ENCODE data around the gene ZMYND10.

Gene ZMYND10

GRCh38 chr3:50342813-50343633, 2.5 kb downstream of the ZMYND10 start:
- no peak overlapping the region for H3K27ac ChIP-seq
- TF ChIP-seq, protein P1, sequence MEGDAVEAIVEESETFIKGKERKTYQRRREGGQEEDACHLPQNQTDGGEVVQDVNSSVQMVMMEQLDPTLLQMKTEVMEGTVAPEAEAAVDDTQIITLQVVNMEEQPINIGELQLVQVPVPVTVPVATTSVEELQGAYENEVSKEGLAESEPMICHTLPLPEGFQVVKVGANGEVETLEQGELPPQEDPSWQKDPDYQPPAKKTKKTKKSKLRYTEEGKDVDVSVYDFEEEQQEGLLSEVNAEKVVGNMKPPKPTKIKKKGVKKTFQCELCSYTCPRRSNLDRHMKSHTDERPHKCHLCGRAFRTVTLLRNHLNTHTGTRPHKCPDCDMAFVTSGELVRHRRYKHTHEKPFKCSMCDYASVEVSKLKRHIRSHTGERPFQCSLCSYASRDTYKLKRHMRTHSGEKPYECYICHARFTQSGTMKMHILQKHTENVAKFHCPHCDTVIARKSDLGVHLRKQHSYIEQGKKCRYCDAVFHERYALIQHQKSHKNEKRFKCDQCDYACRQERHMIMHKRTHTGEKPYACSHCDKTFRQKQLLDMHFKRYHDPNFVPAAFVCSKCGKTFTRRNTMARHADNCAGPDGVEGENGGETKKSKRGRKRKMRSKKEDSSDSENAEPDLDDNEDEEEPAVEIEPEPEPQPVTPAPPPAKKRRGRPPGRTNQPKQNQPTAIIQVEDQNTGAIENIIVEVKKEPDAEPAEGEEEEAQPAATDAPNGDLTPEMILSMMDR (conservative IDR thresholded peaks at IDR 0.05), result no peak

- no peak overlapping the region for H3K27ac ChIP-seq
- TF ChIP-seq, protein P1 (conservative IDR thresholded peaks at IDR 0.05), result no peak
Measured at GRCh38 chr3:50341996-50342650, 3.4 kb downstream of the ZMYND10 start.

- TF ChIP-seq, protein P1 (conservative IDR thresholded peaks at IDR 0.05), result no peak
- no peak overlapping the region for H3K27ac ChIP-seq
Measured at GRCh38 chr3:50341537-50341936, 4.0 kb downstream of the ZMYND10 start.

DNA sequence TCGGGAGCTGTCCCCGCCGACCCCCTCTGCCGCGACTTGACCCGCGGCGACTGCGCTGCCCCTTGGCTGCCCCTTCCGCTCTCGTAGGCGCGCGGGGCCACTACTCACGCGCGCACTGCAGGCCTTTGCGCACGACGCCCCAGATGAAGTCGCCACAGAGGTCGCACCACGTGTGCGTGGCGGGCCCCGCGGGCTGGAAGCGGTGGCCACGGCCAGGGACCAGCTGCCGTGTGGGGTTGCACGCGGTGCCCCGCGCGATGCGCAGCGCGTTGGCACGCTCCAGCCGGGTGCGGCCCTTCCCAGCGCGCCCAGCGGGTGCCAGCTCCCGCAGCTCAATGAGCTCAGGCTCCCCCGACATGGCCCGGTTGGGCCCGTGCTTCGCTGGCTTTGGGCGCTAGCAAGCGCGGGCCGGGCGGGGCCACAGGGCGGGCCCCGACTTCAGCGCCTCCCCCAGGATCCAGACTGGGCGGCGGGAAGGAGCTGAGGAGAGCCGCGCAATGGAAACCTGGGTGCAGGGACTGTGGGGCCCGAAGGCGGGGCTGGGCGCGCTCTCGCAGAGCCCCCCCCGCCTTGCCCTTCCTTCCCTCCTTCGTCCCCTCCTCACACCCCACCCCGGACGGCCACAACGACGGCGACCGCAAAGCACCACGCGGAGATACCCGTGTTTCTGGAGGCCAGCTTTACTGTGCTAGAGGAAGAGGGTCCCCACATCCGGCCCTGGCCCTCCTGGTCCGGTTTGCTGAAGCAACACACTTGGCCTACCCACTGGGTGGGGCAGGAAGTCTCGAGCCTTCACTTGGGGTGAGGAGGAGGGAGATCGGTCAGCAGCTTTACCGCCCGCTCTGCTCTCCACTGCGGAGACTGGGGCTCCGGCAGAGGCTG, 4.8 kb downstream of the ZMYND10 start, which contains the start of gene RASSF1:
RASSF1 (minus strand) TSS at position 389 of the 882 bp plus-strand sequence; CDS start at position 358, 31 bp downstream.
- TF ChIP-seq, protein P1 (conservative IDR thresholded peaks at IDR 0.05), result no peak
- H3K27ac ChIP-seq, result no peak within 1 kb of the TSS

- H3K27ac ChIP-seq, result no peak overlapping the region
- TF ChIP-seq, protein P1 (conservative IDR thresholded peaks at IDR 0.05), result no peak
Measured at GRCh38 chr3:50340147-50340447, 5.4 kb downstream of the ZMYND10 start.

DNA sequence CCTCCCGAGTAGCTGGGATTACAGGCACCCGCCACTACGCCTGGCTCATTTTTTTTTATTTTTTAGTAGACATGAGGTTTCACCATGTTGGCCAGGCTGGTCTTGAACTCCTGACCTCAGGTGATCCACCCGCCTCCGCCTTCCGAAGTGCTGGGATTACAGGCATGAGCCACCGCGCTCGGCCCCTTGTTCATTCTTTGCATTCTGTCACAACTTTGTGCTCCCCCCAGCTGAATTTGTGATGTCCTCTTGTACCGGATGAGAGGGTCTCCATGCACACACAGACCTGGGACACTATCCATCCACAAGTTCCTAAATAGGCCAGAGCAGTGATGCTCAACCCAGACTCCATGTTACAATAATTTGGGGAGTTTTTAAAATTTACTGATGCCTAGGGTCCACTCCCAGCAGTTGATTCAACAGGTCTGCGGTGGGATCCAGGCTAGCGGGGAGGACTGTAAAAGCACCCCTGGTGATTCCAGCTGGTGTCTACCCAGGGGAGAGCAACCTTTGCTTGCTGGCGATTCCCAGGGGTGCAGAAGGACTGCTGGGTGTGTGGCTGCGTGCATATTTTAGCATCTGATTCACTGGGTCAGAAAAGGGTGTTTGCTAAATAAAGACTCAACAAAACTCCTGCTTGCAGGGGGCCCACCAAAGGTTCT, 5.9 kb downstream of the ZMYND10 start:
- no peak overlapping the region for H3K27ac ChIP-seq
- TF ChIP-seq, protein P1 (conservative IDR thresholded peaks at IDR 0.05), result no peak

All from VCaP (cell line).